Activated CD8-positive, alpha-beta memory T cell treated with anti-CD3 and anti-CD28 coated beads, Interleukin-2, amount 50 U/mL, for 48 hours (primary cell): ENCODE results near the gene SELENOS.

ENCODE experiments used
- DNase-seq: peaks from one replicate; pipeline ENCODE4 v3.0.0-alpha.2; 2020

SELENOS gene

GRCh38 chr15:101277038-101277822 is at the start of gene SELENOS:
Gene SELENOS (minus strand): TSS chr15:101277485. CDS start chr15:101277417, 68 bp downstream.
- peak; percentile 96 for DNase-seq

- DNase-seq, result no peak
Observed at GRCh38 chr15:101326462-101327146, 49.3 kb upstream of the SELENOS start.

- DNase-seq, result no peak
Observed at GRCh38 chr15:101326026-101326315, 48.7 kb upstream of the SELENOS start.

GRCh38 chr15:101325263-101326025 is 48.2 kb upstream of the SELENOS start:
- DNase-seq, result no peak

GRCh38 chr15:101324524-101325177 is 47.4 kb upstream of the SELENOS start:
- DNase-seq, result no peak

- no peak for DNase-seq
Observed at GRCh38 chr15:101323793-101324523, 46.7 kb upstream of the SELENOS start.

GRCh38 chr15:101322854-101323477 is 45.7 kb upstream of the SELENOS start:
- DNase-seq, result no peak

GRCh38 chr15:101322016-101322695 is 44.9 kb upstream of the SELENOS start:
- DNase-seq, result no peak

GRCh38 chr15:101320501-101321052 is 43.3 kb upstream of the SELENOS start:
- peak; percentile 75 for DNase-seq

- DNase-seq, result no peak
Observed at GRCh38 chr15:101318839-101319238, 41.6 kb upstream of the SELENOS start.

GRCh38 chr15:101318147-101318819 is 41.0 kb upstream of the SELENOS start:
- DNase-seq, result no peak

- DNase-seq, result no peak
Observed at GRCh38 chr15:101317336-101317872, 40.1 kb upstream of the SELENOS start.

- DNase-seq, result no peak
Observed at GRCh38 chr15:101316529-101316928, 39.2 kb upstream of the SELENOS start.

GRCh38 chr15:101315736-101316135 is 38.5 kb upstream of the SELENOS start:
- DNase-seq, result no peak

- DNase-seq, result no peak
Observed at GRCh38 chr15:101314336-101315125, 37.2 kb upstream of the SELENOS start.

GRCh38 chr15:101313041-101313761 is 35.9 kb upstream of the SELENOS start:
- DNase-seq, result no peak

GRCh38 chr15:101310508-101310907 is 33.2 kb upstream of the SELENOS start:
- no peak for DNase-seq

- no peak for DNase-seq
Observed at GRCh38 chr15:101310161-101310480, 32.8 kb upstream of the SELENOS start.
